Upper lobe of left lung (tissue), 4 donors: ENCODE measurements around the gene IGF2BP1.

Source experiments
- CTCF ChIP-seq, 6 experiments: fragments of 450-650 bp in 4 of 6; fragments of 200-600 bp in 2 of 6; sonication (generic) in 2 of 6; IDR thresholded peaks; one replicate each; pipeline ENCODE4 v1.5.1; 2016 to 2019; ENCODE audit warnings: antibody characterized with exemption in 6 of 6
- POLR2A ChIP-seq, 4 donors: fragments of 450-650 bp; IDR thresholded peaks; one replicate each; pipeline ENCODE4 v1.5.1; 2016 to 2017; ENCODE audit warnings: antibody characterized with exemption in 4 of 4, mild to moderate bottlenecking in 2 of 4

DNA sequence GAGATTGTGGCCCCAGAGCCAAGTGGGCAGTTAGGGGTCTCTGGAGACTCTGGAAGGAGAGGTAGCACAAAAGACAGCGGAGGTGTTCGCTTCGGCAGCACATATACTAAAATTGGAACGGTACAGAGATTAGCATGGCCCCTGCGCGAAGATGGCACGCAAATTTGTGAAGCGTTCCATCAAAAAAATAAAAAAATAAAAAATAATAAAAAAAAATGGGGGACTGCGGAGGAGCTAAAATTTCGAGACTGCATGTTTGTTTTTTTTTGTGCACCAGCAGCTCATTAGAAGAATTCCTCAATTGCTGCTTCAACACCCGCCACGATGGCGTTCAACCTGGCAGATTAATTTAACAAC lies 39.1 kb downstream of the IGF2BP1 start:
- TF ChIP-seq CTCF (IDR thresholded peaks at IDR 0.05) (peak in 1 of 6 experiments; percentile 9), POLR2A (IDR thresholded peaks at IDR 0.05) (no peak)
